ENCODE measurements around the gene TMEM33. TPM values are rescaled to one million over a fixed set of nuclear protein-coding genes. Genes with fewer than 3 reads are reported as not detected.

TMEM33 gene
- total RNA-seq, 1 experiment from 2014 or later: 82.4 TPM

DNA sequence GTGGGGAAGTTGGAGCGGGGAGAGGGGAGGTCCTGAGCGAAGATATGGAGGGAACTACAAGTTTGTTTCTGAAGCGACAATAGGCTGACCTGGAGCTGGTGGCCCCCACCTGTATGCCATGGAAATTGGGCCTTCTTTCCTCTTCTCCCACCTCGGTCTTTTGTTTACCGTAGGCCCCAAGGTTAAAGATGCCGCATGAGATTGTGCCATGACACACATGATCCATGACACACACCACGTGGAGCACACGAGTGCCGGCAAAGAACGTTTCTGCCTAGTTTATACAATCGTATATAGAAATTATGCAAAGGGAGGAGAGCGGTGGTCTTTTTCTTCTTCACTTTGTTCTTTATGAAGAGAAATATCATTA is 408 bp downstream of the TMEM33 start:
- H3K4me3 ChIP-seq (replicated peaks in 1 of 2; ENCODE audit: low read depth in 1 of 2, low read length in 2 of 2): peak overlapping the region; percentile 88 to 95
- DNase-seq (ENCODE audit: low read depth, low spot score): peak; percentile 4
- no peak for TF ChIP-seq ZBTB33 (IDR thresholded peaks at IDR 0.05; ENCODE audit: extremely low read depth, insufficient replicate concordance, low read length)
- TF ChIP-seq, protein P1, sequence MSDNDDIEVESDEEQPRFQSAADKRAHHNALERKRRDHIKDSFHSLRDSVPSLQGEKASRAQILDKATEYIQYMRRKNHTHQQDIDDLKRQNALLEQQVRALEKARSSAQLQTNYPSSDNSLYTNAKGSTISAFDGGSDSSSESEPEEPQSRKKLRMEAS (IDR thresholded peaks at IDR 0.05): peak; percentile 55
- ChIA-PET CTCF (no interaction called here), POLR2A (no interaction called here), RAD21 (ENCODE audit: low non-redundant PET in 1 of 2, low total read pairs in 2 of 2, uncharacterized antibody in 2 of 2, unreplicated experiment in 2 of 2) (interaction anchor here in 1 of 2 experiments (0.5 kb wide), 1 partner anchor 273 kb away, joined by 3 read pairs; no protein-coding TSS in a partner anchor)
- H3K4me1 ChIP-seq (ENCODE audit: control insufficient read depth in 1 of 2, insufficient read depth in 2 of 2, low read length in 2 of 2): peaks cover 7 to 21% of the 10 kb centered on the region in 2 experiments
- BruUV-seq (replicated peaks): no TSS peak
- peak overlapping the region; percentile 91 for H3K9ac ChIP-seq (ENCODE audit: low read length)
- H3K27ac ChIP-seq (ENCODE audit: low read depth, low read length): peak overlapping the region; percentile 87
- H2AFZ ChIP-seq (ENCODE audit: low read depth, low read length, poor library complexity, severe bottlenecking): no peak overlapping the region
- H3K36me3 ChIP-seq (ENCODE audit: control insufficient read depth in 1 of 2, insufficient read depth in 2 of 2, low read length in 2 of 2): peaks cover 9 to 14% of the 10 kb centered on the region in 2 experiments; a peak in 2 of 4 replicates
- intact Hi-C loops (cut with micrococcal nuclease): no loop called here
- no peaks in the 10 kb centered on the region for H3K9me3 ChIP-seq (ENCODE audit: control insufficient read depth in 1 of 2, insufficient read depth in 1 of 2, low read depth in 1 of 2, low read length in 2 of 2)
- no peaks in the 10 kb centered on the region for H3K27me3 ChIP-seq (ENCODE audit: insufficient read depth, low read length)
- no peaks in the 10 kb centered on the region for H3K9me2 ChIP-seq (ENCODE audit: insufficient read depth)
- H3K4me2 ChIP-seq (ENCODE audit: low read length): peak overlapping the region; percentile 85
- ATAC-seq: peak; percentile 34
- peaks cover 57% of the 10 kb centered on the region for H3K79me2 ChIP-seq (ENCODE audit: insufficient read depth, low read length)
- H4K20me1 ChIP-seq (ENCODE audit: insufficient read depth): no peaks in the 10 kb centered on the region

DNA sequence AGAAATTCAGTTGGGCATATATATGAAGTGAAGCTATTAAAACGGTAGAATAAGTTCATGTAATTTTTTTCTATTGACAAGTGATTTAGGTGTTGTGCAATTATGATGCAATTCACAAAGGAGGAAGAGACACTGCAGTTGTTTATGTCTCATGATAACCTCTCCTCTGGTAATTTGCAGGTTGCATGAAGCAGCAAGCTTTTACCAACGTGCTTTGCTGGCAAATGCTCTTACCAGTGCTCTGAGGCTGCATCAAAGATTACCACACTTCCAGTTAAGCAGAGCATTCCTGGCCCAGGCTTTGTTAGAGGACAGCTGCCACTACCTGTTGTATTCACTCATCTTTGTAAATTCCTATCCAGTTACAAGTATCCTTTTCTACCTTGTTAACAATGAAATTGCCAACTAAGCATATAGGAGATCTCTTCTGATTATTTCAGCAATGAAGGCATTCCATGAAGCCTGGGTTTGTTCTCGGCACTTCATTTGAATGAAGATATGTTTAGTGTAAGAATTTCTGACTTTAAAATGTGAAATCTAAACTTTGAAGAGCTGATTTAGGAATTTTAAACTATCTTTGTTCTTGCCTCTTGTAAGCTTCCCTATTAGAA is 3.9 kb downstream of the TMEM33 start:
- H3K4me3 ChIP-seq (replicated peaks in 1 of 2; ENCODE audit: low read depth in 1 of 2, low read length in 2 of 2): no peak overlapping the region
- POLR2A ChIA-PET: interaction anchor here (0.7 kb wide), 1 partner anchor 181 kb away, joined by 4 read pairs; no protein-coding TSS in a partner anchor
- TF ChIP-seq ZBTB33 (IDR thresholded peaks at IDR 0.05; ENCODE audit: extremely low read depth, insufficient replicate concordance, low read length) (no peak), ELF1 (IDR thresholded peaks at IDR 0.05; ENCODE audit: borderline replicate concordance, low read depth) (no peak), EZH2phosphoT487 (IDR thresholded peaks at IDR 0.05; ENCODE audit: borderline replicate concordance) (no peak), JUND (IDR thresholded peaks at IDR 0.05) (no peak), SIN3A (IDR thresholded peaks at IDR 0.05; ENCODE audit: low read depth) (no peak), POLR2A (IDR thresholded peaks at IDR 0.05; ENCODE audit: borderline replicate concordance, extremely low read depth, insufficient read depth, insufficient read length) (no peak), POLR2AphosphoS5 (IDR thresholded peaks at IDR 0.05; ENCODE audit: low read depth, low read length) (no peak), TCF7L2 (IDR thresholded peaks at IDR 0.05; ENCODE audit: borderline replicate concordance, extremely low read depth, insufficient read depth, insufficient read length) (no peak), CBX3 (IDR thresholded peaks at IDR 0.05; ENCODE audit: low read depth) (no peak)
- TF ChIP-seq, protein P2, sequence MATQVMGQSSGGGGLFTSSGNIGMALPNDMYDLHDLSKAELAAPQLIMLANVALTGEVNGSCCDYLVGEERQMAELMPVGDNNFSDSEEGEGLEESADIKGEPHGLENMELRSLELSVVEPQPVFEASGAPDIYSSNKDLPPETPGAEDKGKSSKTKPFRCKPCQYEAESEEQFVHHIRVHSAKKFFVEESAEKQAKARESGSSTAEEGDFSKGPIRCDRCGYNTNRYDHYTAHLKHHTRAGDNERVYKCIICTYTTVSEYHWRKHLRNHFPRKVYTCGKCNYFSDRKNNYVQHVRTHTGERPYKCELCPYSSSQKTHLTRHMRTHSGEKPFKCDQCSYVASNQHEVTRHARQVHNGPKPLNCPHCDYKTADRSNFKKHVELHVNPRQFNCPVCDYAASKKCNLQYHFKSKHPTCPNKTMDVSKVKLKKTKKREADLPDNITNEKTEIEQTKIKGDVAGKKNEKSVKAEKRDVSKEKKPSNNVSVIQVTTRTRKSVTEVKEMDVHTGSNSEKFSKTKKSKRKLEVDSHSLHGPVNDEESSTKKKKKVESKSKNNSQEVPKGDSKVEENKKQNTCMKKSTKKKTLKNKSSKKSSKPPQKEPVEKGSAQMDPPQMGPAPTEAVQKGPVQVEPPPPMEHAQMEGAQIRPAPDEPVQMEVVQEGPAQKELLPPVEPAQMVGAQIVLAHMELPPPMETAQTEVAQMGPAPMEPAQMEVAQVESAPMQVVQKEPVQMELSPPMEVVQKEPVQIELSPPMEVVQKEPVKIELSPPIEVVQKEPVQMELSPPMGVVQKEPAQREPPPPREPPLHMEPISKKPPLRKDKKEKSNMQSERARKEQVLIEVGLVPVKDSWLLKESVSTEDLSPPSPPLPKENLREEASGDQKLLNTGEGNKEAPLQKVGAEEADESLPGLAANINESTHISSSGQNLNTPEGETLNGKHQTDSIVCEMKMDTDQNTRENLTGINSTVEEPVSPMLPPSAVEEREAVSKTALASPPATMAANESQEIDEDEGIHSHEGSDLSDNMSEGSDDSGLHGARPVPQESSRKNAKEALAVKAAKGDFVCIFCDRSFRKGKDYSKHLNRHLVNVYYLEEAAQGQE (IDR thresholded peaks at IDR 0.05; ENCODE audit: low read depth): no peak

More for the DNA sequence above, 3.9 kb downstream of the TMEM33 start:
- ChIA-PET CTCF (no interaction called here), RAD21 (ENCODE audit: low non-redundant PET in 1 of 2, low total read pairs in 2 of 2, uncharacterized antibody in 2 of 2, unreplicated experiment in 2 of 2) (no interaction called here)
- Histone ChIP-seq H3K4me2 (ENCODE audit: low read length) (no peak overlapping the region), H3K27me3 (ENCODE audit: insufficient read depth, low read length) (no peaks in the 10 kb centered on the region), H3K27ac (ENCODE audit: low read depth, low read length) (no peak overlapping the region), H3K9me2 (ENCODE audit: insufficient read depth) (no peaks in the 10 kb centered on the region), H3K9ac (ENCODE audit: low read length) (no peak overlapping the region), H3K79me2 (ENCODE audit: insufficient read depth, low read length) (peaks cover 92% of the 10 kb centered on the region), H3K36me3 (ENCODE audit: control insufficient read depth in 1 of 2, insufficient read depth in 2 of 2, low read length in 2 of 2) (peaks cover 17 to 19% of the 10 kb centered on the region in 2 experiments), H3K4me1 (ENCODE audit: control insufficient read depth in 1 of 2, insufficient read depth in 2 of 2, low read length in 2 of 2) (peaks cover 7 to 18% of the 10 kb centered on the region in 2 experiments), H4K20me1 (ENCODE audit: insufficient read depth) (0 out of 2 replicates have a peak, but pooled peaks cover 4% of the 10 kb centered on the region), H2AFZ (ENCODE audit: low read depth, low read length, poor library complexity, severe bottlenecking) (no peak overlapping the region), H3K9me3 (ENCODE audit: control insufficient read depth in 1 of 2, insufficient read depth in 1 of 2, low read depth in 1 of 2, low read length in 2 of 2) (no peaks in the 10 kb centered on the region)
- no TSS peak for BruUV-seq (replicated peaks)
- intact Hi-C loops (cut with micrococcal nuclease): no loop called here
- ATAC-seq: no peak
- DNase-seq (ENCODE audit: low read depth, low spot score): no peak

Measured in HCT116 (cell line).